Eye (tissue), 1 donor: ENCODE measurements around the gene VPS52.
"Not testable (repeated sequence)": the region's sequence is repeated elsewhere in the genome, so short reads cannot be mapped to it uniquely, and the experiment has no call there.

Source experiments
- DNase-seq: peaks from one replicate; pipeline ENCODE4 v3.0.0-alpha.2; 2015

The VPS52 gene

GRCh38 chr6:33278810-33279209 is 7.1 kb upstream of the VPS52 start:
- DNase-seq = no peak

- no peak for DNase-seq
Measured at GRCh38 chr6:33278392-33278741, 6.7 kb upstream of the VPS52 start.

DNA sequence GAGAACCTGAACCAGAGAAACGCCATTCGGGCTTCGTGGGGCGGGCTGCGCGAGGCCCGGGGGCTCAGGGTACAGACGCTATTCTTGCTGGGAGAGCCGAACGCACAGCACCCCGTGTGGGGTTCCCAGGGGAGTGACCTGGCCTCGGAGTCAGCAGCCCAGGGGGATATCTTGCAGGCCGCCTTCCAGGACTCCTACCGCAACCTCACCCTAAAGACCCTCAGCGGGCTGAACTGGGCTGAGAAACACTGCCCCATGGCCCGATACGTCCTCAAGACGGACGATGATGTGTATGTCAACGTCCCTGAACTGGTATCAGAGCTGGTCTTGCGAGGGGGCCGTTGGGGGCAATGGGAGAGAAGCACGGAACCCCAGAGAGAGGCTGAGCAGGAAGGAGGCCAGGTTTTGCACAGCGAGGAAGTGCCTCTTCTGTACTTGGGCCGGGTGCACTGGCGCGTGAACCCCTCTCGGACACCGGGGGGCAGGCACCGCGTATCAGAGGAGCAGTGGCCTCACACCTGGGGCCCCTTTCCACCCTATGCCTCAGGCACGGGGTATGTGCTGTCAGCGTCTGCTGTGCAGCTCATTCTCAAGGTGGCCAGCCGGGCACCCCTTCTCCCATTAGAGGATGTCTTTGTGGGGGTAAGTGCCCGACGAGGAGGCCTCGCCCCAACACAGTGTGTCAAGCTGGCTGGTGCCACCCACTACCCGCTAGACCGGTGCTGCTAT is 6.2 kb upstream of the VPS52 start:
- no peak for DNase-seq

GRCh38 chr6:33276864-33277662 is 5.4 kb upstream of the VPS52 start, which contains the start of gene B3GALT4:
Gene B3GALT4, plus strand, starts transcription at chr6:33277123. Its CDS starts 297 bp downstream, at chr6:33277420.
- DNase-seq = peak; percentile 89

DNA sequence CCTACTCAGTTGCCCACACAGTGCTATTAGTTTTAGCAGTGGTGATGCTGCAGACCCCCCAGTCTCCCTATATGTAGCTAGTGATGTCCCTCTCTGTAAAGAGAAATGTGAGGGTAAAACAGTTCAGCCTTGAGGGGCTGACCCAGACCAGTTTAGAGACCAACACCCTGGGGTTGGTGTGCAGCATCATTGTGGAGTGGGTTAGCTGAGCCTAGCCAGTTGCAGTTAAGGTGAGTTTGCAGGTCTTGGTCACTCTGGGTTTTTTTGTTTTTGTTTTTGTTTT is 4.8 kb upstream of the VPS52 start:
- no peak for DNase-seq

GRCh38 chr6:33275795-33276580 is 4.3 kb upstream of the VPS52 start:
- not testable (repeated sequence) for DNase-seq

DNA sequence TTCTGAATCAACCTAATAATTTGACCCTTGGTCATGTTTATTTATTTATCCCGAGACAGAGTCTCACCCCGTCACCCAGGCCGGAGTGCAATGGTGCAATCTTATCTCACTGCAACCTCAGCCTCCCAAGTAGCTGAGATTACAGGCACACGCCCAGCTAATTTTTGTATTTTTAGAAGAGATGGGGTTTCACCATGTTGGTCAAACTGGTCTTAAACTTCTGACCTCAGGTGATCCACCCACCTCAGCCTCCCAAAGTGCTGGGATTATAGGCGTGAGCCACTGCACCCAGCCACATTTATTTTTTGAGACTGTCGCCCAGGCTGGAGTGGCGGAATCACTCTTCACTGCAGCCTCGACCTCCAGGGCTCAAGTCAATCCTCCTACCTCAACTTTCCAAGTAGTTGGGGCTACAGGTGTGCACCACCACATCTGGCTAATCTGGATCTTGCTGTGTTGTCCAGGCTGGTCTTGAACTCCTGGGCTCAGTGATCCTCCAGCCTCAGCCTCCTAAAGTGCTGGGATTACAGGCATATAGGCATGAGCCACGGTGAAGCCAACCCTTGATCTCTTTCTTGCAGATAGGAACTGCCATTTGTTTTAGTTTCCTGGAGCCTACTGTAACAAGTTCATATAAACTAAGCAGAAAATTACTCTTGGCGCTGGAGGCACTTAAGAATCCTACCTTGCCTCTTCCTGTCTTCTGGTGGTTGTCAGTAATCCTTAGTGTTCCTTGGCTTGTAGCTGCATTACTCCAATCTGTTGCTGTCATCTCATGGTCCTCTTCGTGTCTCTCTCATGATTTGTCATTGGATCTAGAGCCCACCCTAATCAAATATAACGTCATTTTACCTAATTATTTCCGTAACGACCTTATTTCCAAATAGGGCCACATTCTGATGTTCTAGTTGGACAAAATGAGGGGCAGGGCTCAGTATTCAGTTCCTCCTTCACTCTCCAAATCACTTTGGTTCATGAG is 2.5 kb upstream of the VPS52 start:
- DNase-seq = no peak

DNA sequence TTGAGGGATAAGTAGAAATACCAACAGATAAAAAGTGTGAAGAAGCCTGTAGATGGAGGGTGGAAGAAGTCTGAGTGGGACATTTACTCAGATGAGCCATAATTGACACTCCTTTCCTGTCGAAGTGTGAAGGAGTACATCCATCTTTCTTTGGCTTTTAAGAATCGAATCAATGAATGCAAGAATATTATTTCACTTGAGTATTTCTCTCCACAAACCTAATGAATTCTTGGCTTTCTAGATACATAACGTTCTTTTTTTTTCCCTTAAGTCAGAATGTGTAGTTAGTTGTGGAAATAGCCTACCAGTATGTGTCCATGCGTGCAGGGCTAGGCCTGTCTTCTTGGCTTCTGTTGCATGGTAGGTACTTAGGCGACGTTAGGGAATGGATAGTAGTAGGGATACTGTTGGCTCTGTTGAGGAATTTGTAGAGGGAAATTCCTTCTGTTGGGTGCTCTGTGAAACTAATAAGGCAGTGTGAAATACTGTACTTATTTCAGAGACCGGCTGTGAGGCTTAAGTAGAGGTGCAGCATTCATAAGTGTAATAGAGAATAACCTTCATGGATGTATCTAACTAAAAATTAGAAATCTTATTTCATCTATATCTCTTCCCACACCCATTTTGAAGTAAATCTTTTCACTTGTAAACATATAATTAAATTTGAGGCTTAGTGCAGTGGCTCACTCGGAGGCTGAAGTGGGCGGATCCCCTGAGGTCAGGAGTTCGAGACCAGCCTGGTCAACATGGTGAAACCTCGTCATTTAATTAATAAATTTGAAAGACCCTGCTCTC is 1.6 kb upstream of the VPS52 start:
- DNase-seq = no peak

GRCh38 chr6:33272275-33273128 is 826 bp upstream of the VPS52 start:
- no peak for DNase-seq

- DNase-seq = no peak
Measured at GRCh38 chr6:33271117-33271467, 584 bp downstream of the VPS52 start.

- DNase-seq = no peak
Measured at GRCh38 chr6:33264015-33264414, 7.7 kb downstream of the VPS52 start.

GRCh38 chr6:33262490-33262889 is 9.2 kb downstream of the VPS52 start:
- not testable (repeated sequence) for DNase-seq

DNA sequence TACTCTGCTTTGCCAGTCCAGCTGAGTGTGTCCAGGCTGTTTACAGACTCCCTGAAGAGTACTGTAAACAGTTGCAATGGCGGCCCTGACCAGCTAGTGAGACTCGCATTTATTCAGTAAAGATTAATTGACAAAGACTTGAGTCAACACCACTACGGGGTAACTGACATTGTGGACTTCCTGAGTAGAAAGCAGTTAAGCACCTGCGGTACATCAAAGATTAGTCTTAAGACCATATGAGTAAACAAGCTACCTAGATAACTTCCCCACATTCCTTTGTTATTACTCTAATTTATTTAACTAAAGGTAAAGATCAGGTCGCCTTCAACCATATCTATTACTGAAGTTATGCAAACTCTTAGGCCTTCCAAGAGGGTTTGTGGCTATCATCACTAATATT is 12.6 kb downstream of the VPS52 start:
- DNase-seq = no peak

DNA sequence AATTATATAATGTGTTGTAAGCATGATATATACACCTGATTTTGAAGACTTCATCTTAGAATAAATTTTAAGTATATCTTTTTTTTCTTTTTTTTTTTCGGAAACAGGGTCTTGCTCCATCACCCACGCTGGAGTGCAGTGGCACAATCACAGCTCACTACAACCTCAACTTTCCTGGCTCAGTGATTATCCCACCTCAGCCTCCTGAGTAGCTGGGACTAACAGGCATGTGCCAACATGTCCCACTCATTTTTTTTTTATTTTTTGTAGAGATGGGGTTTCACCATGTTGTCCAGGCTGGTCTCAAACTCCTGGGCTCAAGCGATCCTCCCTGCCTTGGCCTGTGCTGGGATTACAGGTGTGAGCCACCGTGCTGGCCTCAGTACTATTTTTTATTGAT is 17.1 kb downstream of the VPS52 start:
- DNase-seq = no peak

- DNase-seq = no peak
Measured at GRCh38 chr6:33252759-33253158, 18.9 kb downstream of the VPS52 start.

DNA sequence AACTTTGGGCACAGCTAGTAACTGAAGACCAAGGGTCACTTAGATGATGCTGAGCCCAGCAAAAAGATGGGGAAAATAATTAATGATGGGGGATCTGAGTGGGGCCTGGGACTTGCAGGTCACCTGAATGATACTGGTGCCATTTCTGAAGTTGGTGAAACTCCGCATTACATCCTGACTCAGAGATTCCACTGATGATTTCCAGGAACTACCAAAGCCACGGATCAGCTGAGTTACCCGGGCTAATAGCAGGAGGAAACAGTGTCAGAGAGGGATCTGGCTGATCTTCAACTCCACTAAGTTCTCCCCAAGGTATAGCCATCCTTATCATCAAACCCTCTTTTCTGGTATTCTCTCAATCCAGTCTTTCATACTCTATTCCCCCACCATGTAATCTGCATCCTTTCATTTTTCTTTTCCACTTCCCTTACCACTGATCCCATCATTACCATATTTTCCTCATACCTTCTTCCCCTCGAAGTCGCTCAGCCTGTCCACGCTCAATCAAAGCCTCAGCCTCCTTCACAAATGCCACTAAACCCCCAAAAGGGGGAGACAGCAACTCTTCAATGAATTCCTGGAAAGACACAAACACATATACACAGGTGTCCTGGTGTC is 20.2 kb downstream of the VPS52 start:
- no peak for DNase-seq

- no peak for DNase-seq
Measured at GRCh38 chr6:33250731-33251130, 20.9 kb downstream of the VPS52 start.

DNA sequence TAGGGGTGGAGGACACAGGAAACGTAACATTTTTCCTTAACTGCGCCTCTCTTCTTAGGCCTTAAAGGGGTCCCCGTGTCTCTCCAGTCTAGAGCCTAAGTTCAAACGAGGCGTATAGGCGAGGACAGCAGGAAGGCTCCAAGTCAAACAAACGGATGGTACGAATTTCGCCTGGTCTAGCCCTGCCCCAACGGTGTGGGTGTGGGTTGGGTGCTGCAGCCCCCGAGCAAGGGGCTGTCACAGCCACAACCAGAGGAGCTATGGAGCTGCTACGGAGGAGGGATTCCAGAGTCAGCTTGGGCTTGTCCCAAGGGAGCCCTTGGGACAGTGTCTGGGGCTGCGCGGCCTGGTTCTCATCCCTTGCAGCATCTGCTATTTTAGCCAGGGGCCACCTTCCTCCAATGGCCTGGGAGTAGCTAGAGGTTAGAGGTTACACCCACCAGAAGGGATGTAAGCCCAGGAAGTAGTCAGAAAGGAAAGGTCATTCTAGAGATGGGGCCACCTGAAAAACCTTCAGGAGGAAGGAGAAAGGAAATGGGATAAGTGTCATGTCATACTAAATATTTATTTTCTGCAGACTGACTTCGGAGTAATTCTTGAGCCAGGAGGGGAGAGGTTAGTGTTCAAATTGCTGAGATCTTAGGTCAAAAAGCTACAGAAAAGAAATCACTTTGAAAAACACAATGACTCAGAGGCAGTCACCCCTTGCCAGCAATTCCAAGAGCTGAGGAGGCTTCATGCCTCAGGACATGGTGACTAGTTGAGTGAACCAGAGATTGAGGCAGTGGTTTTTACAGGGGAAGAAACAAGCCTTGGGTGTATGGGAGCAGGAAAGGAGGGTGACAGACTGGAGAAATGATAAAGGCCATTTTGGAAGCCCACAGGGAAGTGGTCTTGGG is 21.7 kb downstream of the VPS52 start:
- peak; percentile 8 for DNase-seq
